Progenitor cell of endocrine pancreas (in vitro differentiated cells): ENCODE results near the gene HTR2B. TPM values are rescaled to one million over a fixed set of nuclear protein-coding genes. Genes with fewer than 3 reads are reported as not detected.
A peak's percentile ranks its signal among the peaks of the same experiment; 100 is the strongest.

Source experiments
- DNase-seq: peaks from one replicate; pipeline ENCODE4 v3.0.0; 2021; ENCODE audit warnings: low spot score; ENCODE audit not compliant: unreplicated experiment
- H3K27ac Mint-ChIP-seq: 2 replicates; pipeline ENCODE4 v1.8.0; 2021; ENCODE audit warnings: mild to moderate bottlenecking, moderate library complexity, mixed read lengths
- H3K27me3 Mint-ChIP-seq: 2 replicates; pipeline ENCODE4 v1.8.0; 2021; ENCODE audit warnings: mixed read lengths
- H3K36me3 Mint-ChIP-seq: 2 replicates; pipeline ENCODE4 v1.8.0; 2022; ENCODE audit warnings: mixed read lengths; ENCODE audit not compliant: insufficient read depth
- H3K4me1 Mint-ChIP-seq: 2 replicates; pipeline ENCODE4 v1.8.0; 2021; ENCODE audit warnings: low read depth, mixed read lengths
- H3K4me3 Mint-ChIP-seq: 2 replicates; pipeline ENCODE4 v1.8.0; 2021; ENCODE audit warnings: low read depth, mild to moderate bottlenecking, moderate library complexity, mixed read lengths
- H3K9me3 Mint-ChIP-seq: 2 replicates; pipeline ENCODE4 v1.8.0; 2021; ENCODE audit warnings: low read depth, mixed read lengths
- total RNA-seq: library from RNA; stranded (reverse); gene quantifications from 2 replicates; pipeline ENCODE4 v1.2.1, GENCODE V29; 2021
- TF ChIP-seq, protein P1 (sequence below): fragments of 200-600 bp; sonication (generic); IDR thresholded peaks from one replicate; pipeline ENCODE4 v1.5.0; 2021; ENCODE audit warnings: antibody characterized with exemption, mild to moderate bottlenecking; ENCODE audit not compliant: unreplicated experiment

The HTR2B gene
- total RNA-seq, 1 donor from 2014 or later = not detected

DNA sequence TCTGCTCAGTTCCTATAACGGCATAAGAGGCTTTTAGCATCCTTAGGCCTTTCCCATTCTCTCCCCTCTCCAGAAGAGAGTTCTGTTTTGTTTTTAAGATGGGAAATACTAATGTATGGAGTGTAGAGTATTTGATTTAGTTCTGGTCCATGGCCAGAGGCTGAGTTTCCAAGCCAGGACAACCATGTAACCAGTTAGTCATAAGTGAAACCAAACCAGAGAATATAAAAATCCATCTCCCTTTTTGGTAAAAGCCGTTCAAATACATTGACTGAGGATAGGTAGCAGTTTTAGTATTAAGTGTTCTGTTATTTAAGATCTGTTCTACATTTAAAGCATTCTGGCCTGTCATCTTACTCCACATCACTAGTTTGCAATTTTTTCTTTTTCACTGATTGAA lies 65.1 kb downstream of the HTR2B start:
- Mint-ChIP-seq H3K4me3 (no peak overlapping the region), H3K36me3 (peaks cover 9% of the 10 kb centered on the region)

GRCh38 chr2:231058761-231059550 lies 65.9 kb downstream of the HTR2B start:
- H3K27ac Mint-ChIP-seq = peak overlapping the region; percentile 48
- H3K4me3 Mint-ChIP-seq = peak overlapping the region; percentile 96
- TF ChIP-seq, protein P1, sequence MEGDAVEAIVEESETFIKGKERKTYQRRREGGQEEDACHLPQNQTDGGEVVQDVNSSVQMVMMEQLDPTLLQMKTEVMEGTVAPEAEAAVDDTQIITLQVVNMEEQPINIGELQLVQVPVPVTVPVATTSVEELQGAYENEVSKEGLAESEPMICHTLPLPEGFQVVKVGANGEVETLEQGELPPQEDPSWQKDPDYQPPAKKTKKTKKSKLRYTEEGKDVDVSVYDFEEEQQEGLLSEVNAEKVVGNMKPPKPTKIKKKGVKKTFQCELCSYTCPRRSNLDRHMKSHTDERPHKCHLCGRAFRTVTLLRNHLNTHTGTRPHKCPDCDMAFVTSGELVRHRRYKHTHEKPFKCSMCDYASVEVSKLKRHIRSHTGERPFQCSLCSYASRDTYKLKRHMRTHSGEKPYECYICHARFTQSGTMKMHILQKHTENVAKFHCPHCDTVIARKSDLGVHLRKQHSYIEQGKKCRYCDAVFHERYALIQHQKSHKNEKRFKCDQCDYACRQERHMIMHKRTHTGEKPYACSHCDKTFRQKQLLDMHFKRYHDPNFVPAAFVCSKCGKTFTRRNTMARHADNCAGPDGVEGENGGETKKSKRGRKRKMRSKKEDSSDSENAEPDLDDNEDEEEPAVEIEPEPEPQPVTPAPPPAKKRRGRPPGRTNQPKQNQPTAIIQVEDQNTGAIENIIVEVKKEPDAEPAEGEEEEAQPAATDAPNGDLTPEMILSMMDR = no peak
- H3K36me3 Mint-ChIP-seq = peaks cover 9% of the 10 kb centered on the region
- H3K4me1 Mint-ChIP-seq = peaks cover 24% of the 10 kb centered on the region
- peaks cover 4% of the 10 kb centered on the region for H3K27me3 Mint-ChIP-seq
- H3K9me3 Mint-ChIP-seq = no peaks in the 10 kb centered on the region
- no peak for DNase-seq

More for the DNA sequence above, 65.1 kb downstream of the HTR2B start:
- TF ChIP-seq, protein P1 = no peak
- H3K9me3 Mint-ChIP-seq = no peaks in the 10 kb centered on the region
- H3K27me3 Mint-ChIP-seq = no peaks in the 10 kb centered on the region
- DNase-seq = no peak
- H3K4me1 Mint-ChIP-seq = peaks cover 24% of the 10 kb centered on the region
- H3K27ac Mint-ChIP-seq = no peak overlapping the region

Other genes with a start within 250 kb of the HTR2B start
- gene GPR55, start 199.8 kb downstream of the HTR2B start, total RNA-seq = not detected in 2 replicates
- gene SPATA3, start 128.9 kb downstream of the HTR2B start, total RNA-seq = not detected in 2 replicates
- 9.7 and 11.1 TPM in 2 replicates for gene C2orf72, start 87.5 kb downstream of the HTR2B start, total RNA-seq
- 99.0 and 103 TPM in 2 replicates for gene PSMD1, start 68.2 kb downstream of the HTR2B start, total RNA-seq
- 40.8 and 41.3 TPM in 2 replicates for gene ARMC9, start 73.6 kb upstream of the HTR2B start, total RNA-seq